Measurements from ENCODE around the gene CLMN. TPM values are rescaled to one million over a fixed set of nuclear protein-coding genes. Genes with fewer than 3 reads are reported as not detected.
"Not testable (repeated sequence)": the region's sequence is repeated elsewhere in the genome, so short reads cannot be mapped to it uniquely, and the experiment has no call there.

Gene CLMN
- total RNA-seq, 1 experiment from 2014 or later, result 1.5 TPM

GRCh38 chr14:95287176-95287754 is 32.4 kb downstream of the CLMN start:
- DNase-seq (ENCODE audit: low spot score), result no peak

- no peak for DNase-seq (ENCODE audit: low spot score)
These were observed 33.1 kb downstream of the CLMN start for GRCh38 chr14:95286645-95287044.

- DNase-seq (ENCODE audit: low spot score), result no peak
These were observed 34.1 kb downstream of the CLMN start for GRCh38 chr14:95285566-95285965.

- DNase-seq (ENCODE audit: low spot score), result not testable (repeated sequence)
These were observed 35.9 kb downstream of the CLMN start for GRCh38 chr14:95283802-95284201.

- DNase-seq (ENCODE audit: low spot score), result not testable (repeated sequence)
These were observed 36.7 kb downstream of the CLMN start for GRCh38 chr14:95282986-95283380.

GRCh38 chr14:95282354-95282985 is 37.2 kb downstream of the CLMN start:
- DNase-seq (ENCODE audit: low spot score), result no peak

- DNase-seq (ENCODE audit: low spot score), result no peak
These were observed 38.0 kb downstream of the CLMN start for GRCh38 chr14:95281560-95282176.

GRCh38 chr14:95275494-95275893 is 44.2 kb downstream of the CLMN start:
- no peak for DNase-seq (ENCODE audit: low spot score)

GRCh38 chr14:95274874-95275273 is 44.8 kb downstream of the CLMN start:
- no peak for DNase-seq (ENCODE audit: low spot score)

- no peak for DNase-seq (ENCODE audit: low spot score)
These were observed 45.4 kb downstream of the CLMN start for GRCh38 chr14:95274279-95274678.

GRCh38 chr14:95273001-95273978 is 46.4 kb downstream of the CLMN start:
- DNase-seq (ENCODE audit: low spot score), result no peak

- no peak for DNase-seq (ENCODE audit: low spot score)
These were observed 47.7 kb downstream of the CLMN start for GRCh38 chr14:95272057-95272456.

- DNase-seq (ENCODE audit: low spot score), result no peak
These were observed 49.5 kb downstream of the CLMN start for GRCh38 chr14:95270203-95270602.

- no peak for DNase-seq (ENCODE audit: low spot score)
These were observed 50.2 kb downstream of the CLMN start for GRCh38 chr14:95269493-95269892.

- no peak for DNase-seq (ENCODE audit: low spot score)
These were observed 51.4 kb downstream of the CLMN start for GRCh38 chr14:95268350-95268749.

- DNase-seq (ENCODE audit: low spot score), result no peak
These were observed 52.4 kb downstream of the CLMN start for GRCh38 chr14:95267306-95267705.

- peak; percentile 89 for DNase-seq (ENCODE audit: low spot score)
These were observed 54.3 kb downstream of the CLMN start for GRCh38 chr14:95265106-95266094.

- no peak for DNase-seq (ENCODE audit: low spot score)
These were observed 55.3 kb downstream of the CLMN start for GRCh38 chr14:95264271-95264973.

GRCh38 chr14:95263527-95264231 is 56.0 kb downstream of the CLMN start:
- no peak for DNase-seq (ENCODE audit: low spot score)

GRCh38 chr14:95262511-95262891 is 57.2 kb downstream of the CLMN start:
- DNase-seq (ENCODE audit: low spot score), result no peak
